ENCODE measurements around the gene MED20. TPM values are rescaled to one million over a fixed set of nuclear protein-coding genes. Genes with fewer than 3 reads are reported as not detected.
"Not testable (repeated sequence)": the region's sequence is repeated elsewhere in the genome, so short reads cannot be mapped to it uniquely, and the experiment has no call there.

The MED20 gene
- total and polyA plus RNA-seq, 9 donors: 7.2 to 20.0 (median 13.1) TPM

GRCh38 chr6:41955412-41955811 is 34.5 kb upstream of the MED20 start:
- Histone ChIP-seq H3K27me3 (no peaks in the 10 kb centered on the region), H3K36me3 (no peaks in the 10 kb centered on the region), H3K4me3 (no peak overlapping the region), H3K27ac (no peak overlapping the region), H3K4me1 (ENCODE audit: insufficient read depth) (no peaks in the 10 kb centered on the region), H3K9me3 (no peaks in the 10 kb centered on the region)
- 82 to 84% (median 84%) methylated on average over 2 of the region's 2 CpGs for WGBS, 3 donors
- intact Hi-C loops (cut with DNase I): no loop called here
- no peak for DNase-seq
- TF ChIP-seq, protein P1, sequence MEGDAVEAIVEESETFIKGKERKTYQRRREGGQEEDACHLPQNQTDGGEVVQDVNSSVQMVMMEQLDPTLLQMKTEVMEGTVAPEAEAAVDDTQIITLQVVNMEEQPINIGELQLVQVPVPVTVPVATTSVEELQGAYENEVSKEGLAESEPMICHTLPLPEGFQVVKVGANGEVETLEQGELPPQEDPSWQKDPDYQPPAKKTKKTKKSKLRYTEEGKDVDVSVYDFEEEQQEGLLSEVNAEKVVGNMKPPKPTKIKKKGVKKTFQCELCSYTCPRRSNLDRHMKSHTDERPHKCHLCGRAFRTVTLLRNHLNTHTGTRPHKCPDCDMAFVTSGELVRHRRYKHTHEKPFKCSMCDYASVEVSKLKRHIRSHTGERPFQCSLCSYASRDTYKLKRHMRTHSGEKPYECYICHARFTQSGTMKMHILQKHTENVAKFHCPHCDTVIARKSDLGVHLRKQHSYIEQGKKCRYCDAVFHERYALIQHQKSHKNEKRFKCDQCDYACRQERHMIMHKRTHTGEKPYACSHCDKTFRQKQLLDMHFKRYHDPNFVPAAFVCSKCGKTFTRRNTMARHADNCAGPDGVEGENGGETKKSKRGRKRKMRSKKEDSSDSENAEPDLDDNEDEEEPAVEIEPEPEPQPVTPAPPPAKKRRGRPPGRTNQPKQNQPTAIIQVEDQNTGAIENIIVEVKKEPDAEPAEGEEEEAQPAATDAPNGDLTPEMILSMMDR (IDR thresholded peaks at IDR 0.05): no peak
- no peak for TF ChIP-seq EP300 (IDR thresholded peaks at IDR 0.05)
- no peak for TF ChIP-seq POLR2A (IDR thresholded peaks at IDR 0.05)

- no peak for DNase-seq
- intact Hi-C loops (cut with DNase I): no loop called here
- Histone ChIP-seq H3K4me3 (no peak overlapping the region), H3K36me3 (no peaks in the 10 kb centered on the region), H3K27ac (no peak overlapping the region), H3K27me3 (no peaks in the 10 kb centered on the region), H3K4me1 (ENCODE audit: insufficient read depth) (no peaks in the 10 kb centered on the region), H3K9me3 (no peaks in the 10 kb centered on the region)
- whole genome bisulfite sequencing, 3 donors: 91 to 97% (median 95%) methylated on average over 2 of the region's 2 CpGs
- no peak for TF ChIP-seq POLR2A (IDR thresholded peaks at IDR 0.05)
- no peak for TF ChIP-seq EP300 (IDR thresholded peaks at IDR 0.05)
- TF ChIP-seq, protein P1 (IDR thresholded peaks at IDR 0.05): no peak
Measured at GRCh38 chr6:41954668-41955067, 33.7 kb upstream of the MED20 start.

DNA sequence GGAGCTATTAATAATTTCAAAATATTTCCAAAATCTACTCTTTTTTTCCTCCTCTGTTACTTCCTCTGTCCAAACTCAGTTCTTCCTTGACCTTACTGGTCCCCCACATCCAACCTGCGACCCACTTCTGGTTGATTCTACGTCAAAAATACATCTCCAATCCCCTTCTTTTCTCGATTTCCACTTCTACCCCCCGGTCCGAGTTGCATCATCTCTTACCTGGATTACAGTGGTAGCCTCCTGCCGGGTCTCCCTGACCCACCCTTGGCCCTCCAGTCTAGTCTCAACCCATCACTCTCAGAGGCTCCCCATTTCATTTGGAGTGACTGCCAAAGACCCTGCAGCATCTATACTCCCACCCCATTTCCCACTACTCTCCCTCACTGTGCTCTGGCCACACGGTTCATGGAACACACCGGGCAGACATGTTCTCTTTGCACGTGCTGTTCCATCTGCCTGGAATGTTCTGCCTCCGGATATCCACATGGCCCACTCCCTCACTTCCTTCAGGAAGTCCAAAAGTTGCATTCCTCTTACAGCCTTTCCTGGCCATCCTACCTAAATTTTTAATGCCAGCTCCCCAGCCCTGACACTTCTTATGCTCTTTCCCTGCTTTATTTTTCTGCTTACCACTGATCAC is 26.8 kb upstream of the MED20 start:
- H3K9me3 ChIP-seq: no peaks in the 10 kb centered on the region
- intact Hi-C loops (cut with DNase I): no loop called here
- H3K27ac ChIP-seq: no peak overlapping the region
- no peak for TF ChIP-seq EP300 (IDR thresholded peaks at IDR 0.05)
- no peak for TF ChIP-seq POLR2A (IDR thresholded peaks at IDR 0.05)
- TF ChIP-seq, protein P1 (IDR thresholded peaks at IDR 0.05): no peak
- no peaks in the 10 kb centered on the region for H3K27me3 ChIP-seq
- DNase-seq: no peak
- no peaks in the 10 kb centered on the region for H3K4me1 ChIP-seq (ENCODE audit: insufficient read depth)
- WGBS, 3 donors: 78 to 81% (median 78%) methylated on average over 10 of the region's 10 CpGs
- no peaks in the 10 kb centered on the region for H3K36me3 ChIP-seq
- H3K4me3 ChIP-seq: no peak overlapping the region

DNA sequence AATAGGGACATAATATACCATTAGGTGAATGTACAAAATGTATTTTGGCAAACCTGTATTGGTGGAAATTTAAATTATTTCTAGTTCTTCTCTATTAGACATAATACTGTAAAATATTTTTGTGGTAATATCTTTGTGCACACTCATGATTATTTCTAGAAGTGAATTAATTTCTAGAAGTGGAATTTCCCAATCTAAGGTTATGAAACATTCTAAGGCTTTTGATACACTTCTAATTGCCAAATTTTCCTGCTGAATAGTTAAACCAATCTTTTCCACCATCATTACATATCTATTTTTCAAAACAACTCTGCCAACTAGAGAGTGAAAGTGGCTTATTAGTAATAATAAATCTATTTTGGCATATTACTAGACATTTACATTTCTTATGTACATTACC is 22.5 kb upstream of the MED20 start:
- TF ChIP-seq, protein P1 (IDR thresholded peaks at IDR 0.05): no peak
- TF ChIP-seq POLR2A (IDR thresholded peaks at IDR 0.05) (no peak), EP300 (IDR thresholded peaks at IDR 0.05) (no peak)
- Histone ChIP-seq H3K4me1 (ENCODE audit: insufficient read depth) (peaks cover 10% of the 10 kb centered on the region), H3K27ac (no peak overlapping the region), H3K36me3 (no peaks in the 10 kb centered on the region), H3K27me3 (no peaks in the 10 kb centered on the region), H3K4me3 (no peak overlapping the region), H3K9me3 (no peaks in the 10 kb centered on the region)
- intact Hi-C loops (cut with DNase I): loop anchor here in 1 of 4 donors (5.0 kb wide), 1 partner anchor 99 kb away; no protein-coding TSS in a partner anchor
- DNase-seq: no peak

DNA sequence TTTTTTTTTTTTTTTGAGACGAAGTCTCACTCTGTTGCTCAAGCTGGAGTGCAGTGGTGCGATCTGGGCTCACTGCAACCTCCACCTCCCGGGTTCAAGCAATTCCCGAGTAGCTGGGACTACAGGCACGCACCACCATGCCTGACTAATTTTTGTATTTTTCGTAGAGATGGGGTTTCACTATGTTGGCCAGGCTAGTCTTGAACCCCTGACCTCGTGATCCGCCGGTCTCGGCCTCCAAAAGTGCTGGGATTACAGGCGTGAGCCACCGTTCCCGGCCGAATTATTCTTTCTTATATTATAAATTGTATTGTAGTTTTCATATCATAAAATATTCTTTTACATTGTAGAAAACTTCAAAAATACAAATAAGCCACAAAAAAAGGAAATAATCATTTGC is 21.9 kb upstream of the MED20 start:
- H3K27me3 ChIP-seq; H3K9me3 ChIP-seq; DNase-seq; H3K4me1 ChIP-seq (ENCODE audit: insufficient read depth); H3K4me3 ChIP-seq; H3K27ac ChIP-seq; H3K36me3 ChIP-seq: not testable (repeated sequence)
- intact Hi-C loops (cut with DNase I): loop anchor here in 1 of 4 donors (5.0 kb wide), 1 partner anchor 99 kb away; no protein-coding TSS in a partner anchor
- WGBS, 3 donors: 80 to 89% (median 85%) methylated on average over 14 of the region's 14 CpGs
